Stimulated activated effector memory CD8-positive, alpha-beta T cell treated with anti-CD3 and anti-CD28 coated beads, Interleukin-12 subunit alpha, Interleukin-12 subunit beta, amount 100 ng/mL, for 72 hours (primary cell): ENCODE measurements around the gene ARHGEF4.
"Not testable (repeated sequence)": the region's sequence is repeated elsewhere in the genome, so short reads cannot be mapped to it uniquely, and the experiment has no call there.

Source experiments
- ATAC-seq: fragments of 150-1000 bp; cut with Tn5 transposase; 2 replicates; pipeline ENCODE4 v1.10.0; 2021
- DNase-seq, 2 donors: peaks; one replicate each; pipeline ENCODE4 v3.0.0; 2021 to 2022; ENCODE audit warnings: low spot score in 2 of 2
- H3K27ac Mint-ChIP-seq: one replicate; pipeline ENCODE4 v1.8.0; 2022; ENCODE audit warnings: mild to moderate bottlenecking, mixed read lengths
- H3K36me3 Mint-ChIP-seq: one replicate; pipeline ENCODE4 v1.8.0; 2022; ENCODE audit warnings: mild to moderate bottlenecking, mixed read lengths
- H3K4me1 Mint-ChIP-seq: one replicate; pipeline ENCODE4 v1.8.0; 2022; ENCODE audit warnings: mixed read lengths
- H3K4me3 Mint-ChIP-seq: one replicate; pipeline ENCODE4 v1.8.0; 2022; ENCODE audit warnings: mild to moderate bottlenecking, mixed read lengths
- H3K9me3 Mint-ChIP-seq: one replicate; pipeline ENCODE4 v1.8.0; 2022; ENCODE audit warnings: mixed read lengths

The ARHGEF4 gene

DNA sequence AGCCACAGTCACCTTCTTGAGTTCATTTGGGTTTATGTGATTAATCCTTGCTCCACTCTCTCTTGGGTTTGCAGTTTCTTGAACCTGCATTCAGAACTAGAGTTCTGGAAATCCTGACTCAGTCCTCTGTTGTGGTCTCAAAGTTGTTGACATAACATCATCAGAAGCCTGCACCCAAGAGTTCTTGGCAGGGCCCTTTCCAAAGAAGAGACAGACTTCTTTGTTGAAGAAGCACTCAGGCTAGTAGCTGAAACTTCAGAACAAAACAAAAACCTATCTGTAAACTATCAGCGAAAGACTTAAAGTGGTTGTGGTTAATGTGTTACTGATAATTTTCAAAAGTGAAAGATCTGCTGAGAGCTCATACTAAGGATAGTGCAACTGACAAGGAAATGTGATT is 135.7 kb downstream of the ARHGEF4 start:
- no peaks in the 10 kb centered on the region for H3K9me3 Mint-ChIP-seq
- DNase-seq: peak in 1 of 2 donors; percentile 45
- peak; percentile 87 for ATAC-seq
- H3K27ac Mint-ChIP-seq: no peak overlapping the region
- no peaks in the 10 kb centered on the region for H3K36me3 Mint-ChIP-seq
- H3K4me3 Mint-ChIP-seq: no peak overlapping the region
- H3K4me1 Mint-ChIP-seq: peaks cover 5% of the 10 kb centered on the region

DNA sequence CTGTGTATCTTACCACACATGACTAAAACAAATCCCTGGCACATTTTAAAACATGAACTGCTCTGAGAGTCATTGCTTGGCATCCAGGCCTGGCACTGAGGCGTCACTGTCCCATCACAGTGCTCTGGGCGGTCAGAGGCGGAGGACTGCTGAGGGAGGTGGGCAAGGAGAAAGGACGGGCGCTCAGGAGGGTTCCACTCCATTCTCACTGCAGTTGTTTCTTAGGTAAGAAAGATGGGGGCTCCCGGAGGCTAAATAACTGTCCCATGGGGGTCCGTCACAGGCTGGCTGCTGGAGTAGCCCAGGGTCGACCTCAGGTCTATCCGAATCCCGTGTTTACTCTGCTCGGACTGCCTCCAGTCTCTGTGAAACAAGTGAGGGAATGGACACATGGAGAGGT is 139.0 kb downstream of the ARHGEF4 start:
- DNase-seq: peak in 1 of 2 donors; percentile 18
- Mint-ChIP-seq H3K27ac (no peak overlapping the region), H3K4me1 (peaks cover 5% of the 10 kb centered on the region), H3K4me3 (no peak overlapping the region), H3K9me3 (no peaks in the 10 kb centered on the region), H3K36me3 (no peaks in the 10 kb centered on the region)
- no peak for ATAC-seq

- Mint-ChIP-seq H3K9me3 (no peaks in the 10 kb centered on the region), H3K4me1 (peaks cover 5% of the 10 kb centered on the region), H3K36me3 (no peaks in the 10 kb centered on the region), H3K4me3 (no peak overlapping the region), H3K27ac (no peak overlapping the region)
- ATAC-seq (no peak), DNase-seq (peak in 1 of 2 donors; percentile 17)
Measured at GRCh38 chr2:130976591-130977237, 140.0 kb downstream of the ARHGEF4 start.

GRCh38 chr2:130977461-130978050 is 140.8 kb downstream of the ARHGEF4 start:
- Mint-ChIP-seq H3K36me3 (no peaks in the 10 kb centered on the region), H3K4me3 (no peak overlapping the region), H3K9me3 (no peaks in the 10 kb centered on the region)

GRCh38 chr2:130981667-130982066 is 145.0 kb downstream of the ARHGEF4 start:
- H3K4me3 Mint-ChIP-seq: no peak overlapping the region
- H3K27ac Mint-ChIP-seq: no peak overlapping the region
- H3K4me1 Mint-ChIP-seq: peaks cover 10% of the 10 kb centered on the region
- H3K36me3 Mint-ChIP-seq: no peaks in the 10 kb centered on the region
- no peaks in the 10 kb centered on the region for H3K9me3 Mint-ChIP-seq
- ATAC-seq (no peak), DNase-seq (no peak)

More at GRCh38 chr2:130977461-130978050, 140.8 kb downstream of the ARHGEF4 start:
- DNase-seq: peak in 1 of 2 donors; percentile 2
- peaks cover 2% of the 10 kb centered on the region for H3K4me1 Mint-ChIP-seq
- ATAC-seq: no peak
- no peak overlapping the region for H3K27ac Mint-ChIP-seq

- Mint-ChIP-seq H3K4me1 (peaks cover 10% of the 10 kb centered on the region), H3K27ac (no peak overlapping the region), H3K4me3 (no peak overlapping the region), H3K9me3 (no peaks in the 10 kb centered on the region), H3K36me3 (no peaks in the 10 kb centered on the region)
- DNase-seq (peak in 1 of 2 donors; percentile 25), ATAC-seq (no peak)
Measured at GRCh38 chr2:130985206-130985780, 148.6 kb downstream of the ARHGEF4 start.

DNA sequence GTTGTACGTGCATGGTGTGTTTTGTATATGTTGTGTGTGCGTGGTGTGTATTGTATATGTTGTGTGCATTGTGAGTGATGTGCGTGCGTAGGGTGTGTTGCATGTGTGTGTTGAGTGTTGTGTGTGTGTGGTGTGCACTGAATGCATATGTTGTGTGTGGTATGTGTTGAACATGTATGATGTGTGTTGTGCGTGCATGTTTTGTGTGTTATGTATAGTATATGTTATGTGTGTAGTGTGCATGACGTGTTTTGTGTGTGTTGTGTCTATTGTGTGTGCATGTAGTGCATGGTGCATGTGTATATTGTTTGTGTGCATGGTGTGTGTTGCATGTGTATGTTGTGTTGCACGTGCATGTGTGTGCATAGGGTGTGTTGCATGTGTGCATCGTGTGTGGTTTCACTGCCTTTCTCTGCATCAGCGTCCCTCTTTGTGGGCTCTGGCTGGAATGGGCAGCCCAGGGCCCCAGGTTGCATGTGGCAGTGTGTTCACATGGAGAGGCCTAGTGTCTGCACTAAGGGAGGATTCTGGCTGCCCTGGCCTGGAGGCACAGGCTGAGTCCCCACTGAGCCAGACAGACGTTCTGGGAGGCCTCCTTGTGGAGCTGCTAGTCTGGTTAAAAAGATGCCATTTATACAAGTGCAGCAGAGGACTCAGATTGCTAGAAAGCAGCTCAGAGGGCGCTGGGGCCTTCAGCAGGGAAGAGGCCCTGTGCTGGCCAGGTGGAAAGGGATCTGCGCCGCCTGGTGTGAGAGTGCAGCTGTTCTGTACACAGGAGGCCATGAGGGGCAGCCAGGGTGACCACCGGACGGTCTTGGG is 149.3 kb downstream of the ARHGEF4 start:
- Mint-ChIP-seq H3K9me3 (no peaks in the 10 kb centered on the region), H3K4me1 (peaks cover 10% of the 10 kb centered on the region), H3K4me3 (no peak overlapping the region), H3K36me3 (no peaks in the 10 kb centered on the region), H3K27ac (no peak overlapping the region)
- ATAC-seq (no peak), DNase-seq (peak in 1 of 2 donors; percentile 28)

DNA sequence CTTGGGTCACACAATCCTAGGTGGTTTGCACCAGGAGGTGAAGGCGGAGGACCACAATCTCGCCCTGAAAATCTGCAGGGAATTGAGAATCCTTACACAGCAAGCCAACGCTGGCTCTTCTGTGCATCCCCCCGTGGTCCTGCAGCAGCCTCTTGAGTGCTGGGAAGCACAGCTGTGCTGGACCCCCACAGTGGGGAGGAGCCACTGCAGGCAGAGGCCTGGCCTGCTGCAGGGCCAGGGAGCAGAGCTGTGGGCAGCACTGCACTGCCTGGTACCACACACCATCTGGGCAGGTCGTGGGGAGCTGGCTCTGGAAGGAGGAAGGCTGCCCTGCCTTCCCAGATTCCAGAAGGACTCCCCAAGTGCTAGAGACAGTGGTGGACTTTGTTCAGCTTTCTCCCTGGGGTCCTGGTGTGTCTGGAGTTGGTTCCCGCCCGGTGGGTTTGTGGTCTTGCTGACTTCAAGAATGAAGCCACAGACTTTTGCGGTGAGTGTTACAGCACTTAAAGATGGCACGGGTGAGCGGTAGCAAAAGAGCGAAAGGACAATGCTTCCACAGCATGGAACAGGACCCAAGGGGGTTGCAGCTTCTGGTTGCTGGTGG is 150.3 kb downstream of the ARHGEF4 start:
- H3K9me3 Mint-ChIP-seq: no peaks in the 10 kb centered on the region
- peaks cover 10% of the 10 kb centered on the region for H3K4me1 Mint-ChIP-seq
- H3K36me3 Mint-ChIP-seq: no peaks in the 10 kb centered on the region
- DNase-seq (peak in 1 of 2 donors; percentile 38), ATAC-seq (peak; percentile 24)
- H3K27ac Mint-ChIP-seq: no peak overlapping the region
- H3K4me3 Mint-ChIP-seq: no peak overlapping the region

GRCh38 chr2:130987519-130988425 is 151.1 kb downstream of the ARHGEF4 start:
- H3K36me3 Mint-ChIP-seq: no peaks in the 10 kb centered on the region
- H3K4me3 Mint-ChIP-seq: no peak overlapping the region
- peaks cover 10% of the 10 kb centered on the region for H3K4me1 Mint-ChIP-seq
- no peaks in the 10 kb centered on the region for H3K9me3 Mint-ChIP-seq
- ATAC-seq (no peak), DNase-seq (peak in 1 of 2 donors; percentile 7)
- H3K27ac Mint-ChIP-seq: no peak overlapping the region

DNA sequence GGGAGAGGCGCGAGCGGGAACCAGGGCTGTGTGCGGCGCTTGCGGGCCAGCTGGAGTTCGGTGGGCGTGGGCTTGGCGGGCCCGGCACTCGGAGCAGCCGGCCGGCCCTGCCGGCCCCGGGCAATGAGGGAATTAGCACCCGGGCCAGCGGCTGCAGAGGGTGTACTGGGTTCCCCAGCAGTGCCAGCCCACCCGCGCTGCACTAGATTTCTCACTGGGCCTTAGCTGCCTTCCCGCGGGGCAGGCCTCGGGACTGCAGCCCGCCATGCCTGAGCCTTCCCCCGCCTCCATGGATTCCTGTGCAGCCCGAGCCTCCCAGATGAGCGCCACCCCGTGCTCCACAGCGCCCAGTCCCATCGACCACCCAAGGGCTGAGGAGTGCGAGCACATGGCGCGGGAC is 154.7 kb downstream of the ARHGEF4 start:
- not testable (repeated sequence) for ATAC-seq, H3K4me1 Mint-ChIP-seq, H3K36me3 Mint-ChIP-seq

GRCh38 chr2:130992003-130992402 is 155.3 kb downstream of the ARHGEF4 start:
- not testable (repeated sequence) for H3K36me3 Mint-ChIP-seq, DNase-seq, H3K4me1 Mint-ChIP-seq, H3K27ac Mint-ChIP-seq, H3K4me3 Mint-ChIP-seq, H3K9me3 Mint-ChIP-seq, ATAC-seq

More for the DNA sequence above, 154.7 kb downstream of the ARHGEF4 start:
- not testable (repeated sequence) for H3K9me3 Mint-ChIP-seq, H3K4me3 Mint-ChIP-seq, H3K27ac Mint-ChIP-seq, DNase-seq

DNA sequence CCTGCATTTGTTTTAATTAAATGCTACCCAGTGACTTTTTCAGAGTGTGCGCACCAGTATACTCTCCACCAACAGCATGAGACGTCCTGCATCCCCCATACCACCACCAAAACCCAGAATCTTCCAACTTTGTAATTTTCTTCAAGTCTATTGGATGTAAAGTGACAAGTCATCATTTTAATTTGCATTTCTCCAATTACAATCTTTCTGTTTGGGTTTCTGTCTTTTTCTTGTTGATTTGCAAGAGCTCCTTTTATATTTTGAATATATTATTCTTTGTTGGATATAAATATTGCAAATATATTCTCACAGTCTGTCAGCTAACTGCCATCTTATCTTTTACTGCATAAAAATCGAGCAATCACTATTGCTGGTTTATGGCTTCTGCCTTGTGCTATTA is 160.0 kb downstream of the ARHGEF4 start:
- no peak for DNase-seq
- no peak overlapping the region for H3K4me3 Mint-ChIP-seq
- H3K27ac Mint-ChIP-seq: no peak overlapping the region
- H3K9me3 Mint-ChIP-seq: no peaks in the 10 kb centered on the region
- H3K4me1 Mint-ChIP-seq: no peaks in the 10 kb centered on the region
- no peaks in the 10 kb centered on the region for H3K36me3 Mint-ChIP-seq
- no peak for ATAC-seq

DNA sequence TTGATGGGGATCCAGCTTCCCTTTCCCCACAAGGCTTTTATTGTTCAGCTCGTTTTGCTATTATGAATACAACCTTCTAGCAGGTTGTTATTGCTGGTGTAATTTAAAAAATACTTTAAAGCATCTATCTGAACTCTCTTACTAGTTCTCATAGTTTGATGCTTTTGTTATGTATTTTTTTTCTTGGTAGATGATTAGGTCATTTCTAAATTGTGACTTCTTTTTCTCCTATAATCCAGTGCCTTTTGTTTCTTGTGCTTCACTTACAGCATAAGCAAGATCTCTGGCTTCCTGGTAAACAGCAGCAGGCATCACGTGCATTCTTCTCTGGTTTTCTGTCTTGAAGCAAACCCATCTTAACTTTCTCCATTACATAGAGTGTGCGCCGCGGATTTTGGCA is 160.5 kb downstream of the ARHGEF4 start:
- ATAC-seq: no peak
- H3K9me3 Mint-ChIP-seq: no peaks in the 10 kb centered on the region
- H3K36me3 Mint-ChIP-seq: no peaks in the 10 kb centered on the region
- no peaks in the 10 kb centered on the region for H3K4me1 Mint-ChIP-seq
- no peak overlapping the region for H3K27ac Mint-ChIP-seq
- H3K4me3 Mint-ChIP-seq: no peak overlapping the region
- no peak for DNase-seq

GRCh38 chr2:130998561-130998960 is 161.8 kb downstream of the ARHGEF4 start:
- no peak overlapping the region for H3K4me3 Mint-ChIP-seq
- DNase-seq (no peak), ATAC-seq (no peak)
- no peaks in the 10 kb centered on the region for H3K36me3 Mint-ChIP-seq
- H3K9me3 Mint-ChIP-seq: no peaks in the 10 kb centered on the region
- H3K27ac Mint-ChIP-seq: no peak overlapping the region
- H3K4me1 Mint-ChIP-seq: no peaks in the 10 kb centered on the region
